Breast epithelium (tissue), 3 donors: ENCODE data around the gene SEMA4F.

ENCODE experiments used
- POLR2A ChIP-seq: fragments of 450-650 bp; IDR thresholded peaks from one replicate; pipeline ENCODE4 v1.6.1; 2016; ENCODE audit warnings: antibody characterized with exemption, mild to moderate bottlenecking, moderate library complexity
- TF ChIP-seq, protein P1 (sequence below), 3 donors: fragments of 450-650 bp; IDR thresholded peaks; one replicate each; pipeline ENCODE4 v1.5.1; 2016 to 2017; ENCODE audit warnings: antibody characterized with exemption in 3 of 3, mild to moderate bottlenecking in 3 of 3, moderate library complexity in 3 of 3

DNA sequence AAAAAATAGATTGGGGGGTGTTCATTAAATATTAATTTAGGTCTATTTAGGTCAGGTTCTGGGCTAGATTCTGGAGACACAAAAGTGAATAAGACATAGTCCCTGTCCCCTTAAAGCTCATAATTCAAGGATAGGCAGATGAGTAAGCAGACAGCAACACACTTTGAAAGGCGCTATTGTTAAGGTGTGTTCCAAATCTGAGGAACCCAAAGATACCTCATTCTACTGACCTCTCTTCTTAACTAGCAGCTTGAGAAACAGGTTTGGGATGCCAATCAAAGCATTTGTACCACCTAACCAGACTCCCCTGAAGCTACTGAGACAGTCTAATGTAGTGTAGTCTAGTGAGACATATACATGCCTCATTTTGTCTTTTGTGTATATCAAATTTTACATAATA lies 34.8 kb downstream of the SEMA4F start:
- TF ChIP-seq POLR2A, result no peak
- TF ChIP-seq, protein P1, sequence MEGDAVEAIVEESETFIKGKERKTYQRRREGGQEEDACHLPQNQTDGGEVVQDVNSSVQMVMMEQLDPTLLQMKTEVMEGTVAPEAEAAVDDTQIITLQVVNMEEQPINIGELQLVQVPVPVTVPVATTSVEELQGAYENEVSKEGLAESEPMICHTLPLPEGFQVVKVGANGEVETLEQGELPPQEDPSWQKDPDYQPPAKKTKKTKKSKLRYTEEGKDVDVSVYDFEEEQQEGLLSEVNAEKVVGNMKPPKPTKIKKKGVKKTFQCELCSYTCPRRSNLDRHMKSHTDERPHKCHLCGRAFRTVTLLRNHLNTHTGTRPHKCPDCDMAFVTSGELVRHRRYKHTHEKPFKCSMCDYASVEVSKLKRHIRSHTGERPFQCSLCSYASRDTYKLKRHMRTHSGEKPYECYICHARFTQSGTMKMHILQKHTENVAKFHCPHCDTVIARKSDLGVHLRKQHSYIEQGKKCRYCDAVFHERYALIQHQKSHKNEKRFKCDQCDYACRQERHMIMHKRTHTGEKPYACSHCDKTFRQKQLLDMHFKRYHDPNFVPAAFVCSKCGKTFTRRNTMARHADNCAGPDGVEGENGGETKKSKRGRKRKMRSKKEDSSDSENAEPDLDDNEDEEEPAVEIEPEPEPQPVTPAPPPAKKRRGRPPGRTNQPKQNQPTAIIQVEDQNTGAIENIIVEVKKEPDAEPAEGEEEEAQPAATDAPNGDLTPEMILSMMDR (IDR thresholded peaks at IDR 0.05), result no peak
